Cardiac muscle cell (in vitro differentiated cells and primary cell): ENCODE data around the gene ZBTB8OS. TPM values are rescaled to one million over a fixed set of nuclear protein-coding genes. Genes with fewer than 3 reads are reported as not detected.
"Not testable (repeated sequence)": the region's sequence is repeated elsewhere in the genome, so short reads cannot be mapped to it uniquely, and the experiment has no call there.

Experiments used
- DNase-seq, 2 donors: peaks; one replicate each; pipeline versions ENCODE4 v3.0.0 to v3.0.0-alpha.2; 2010 to 2017; ENCODE audit warnings: low read depth in 1 of 2, low spot score in 1 of 2
- H3K27ac ChIP-seq: fragments of 200-600 bp; sonication (generic); 2 replicates; pipeline ENCODE4 v1.5.1; 2016
- H3K27me3 ChIP-seq: fragments of 200-600 bp; sonication (generic); 2 replicates; pipeline ENCODE4 v1.6.0; 2016; ENCODE audit warnings: control low read depth
- H3K36me3 ChIP-seq: fragments of 200-600 bp; sonication (generic); 2 replicates; pipeline ENCODE4 v1.5.1; 2016; ENCODE audit warnings: control low read depth
- H3K4me1 ChIP-seq: fragments of 200-600 bp; sonication (generic); 2 replicates; pipeline ENCODE4 v1.8.1; 2017; ENCODE audit warnings: low read depth, mild to moderate bottlenecking, mixed run types
- H3K4me3 ChIP-seq: fragments of 200-600 bp; sonication (generic); 2 replicates; pipeline ENCODE4 v1.5.1; 2016; ENCODE audit warnings: mild to moderate bottlenecking
- H3K9me3 ChIP-seq: fragments of 200-600 bp; sonication (generic); 2 replicates; pipeline ENCODE4 v1.5.1; 2017; ENCODE audit warnings: low read depth, mild to moderate bottlenecking, control low read depth
- CTCF ChIP-seq: IDR thresholded peaks from 2 replicates; pipeline ENCODE4 v1.5.1; 2012; ENCODE audit warnings: low read depth, mild to moderate bottlenecking, low read length
- polyA plus RNA-seq: library from polyadenylated mRNA; unstranded; fragments of >200 nt; fragmentation: Nextera tagmentation; extraction: Ambion mirVana; gene quantifications from 2 replicates; pipeline ENCODE4 v1.2.1, GENCODE V29; 2016
- total RNA-seq: library from RNA; depleted of rRNA; stranded (reverse); fragments of >200 nt; gene quantifications from 2 replicates; pipeline ENCODE4 v1.2.3, GENCODE V29; 2016

ZBTB8OS gene
- total and polyA plus RNA-seq, 2 experiments from 2014 or later = 37.1 to 66.8 TPM

- Histone ChIP-seq H3K36me3 (peaks cover 78% of the 10 kb centered on the region), H3K9me3 (no peaks in the 10 kb centered on the region), H3K27me3 (no peaks in the 10 kb centered on the region), H3K4me3 (no peak overlapping the region), H3K4me1 (no peaks in the 10 kb centered on the region), H3K27ac (no peak overlapping the region)
- no peak for DNase-seq
- no peak for TF ChIP-seq CTCF
Observed at GRCh38 chr1:32676945-32677344, 26.6 kb upstream of the ZBTB8OS start.

- H3K27ac ChIP-seq, H3K27me3 ChIP-seq, H3K9me3 ChIP-seq, DNase-seq, H3K4me3 ChIP-seq: not testable (repeated sequence)
- Histone ChIP-seq H3K36me3 (peaks cover 67% of the 10 kb centered on the region), H3K4me1 (peaks cover 17% of the 10 kb centered on the region)
Observed at GRCh38 chr1:32668716-32669115, 18.4 kb upstream of the ZBTB8OS start.

- Histone ChIP-seq H3K4me3 (no peak overlapping the region), H3K9me3 (no peaks in the 10 kb centered on the region), H3K4me1 (peaks cover 17% of the 10 kb centered on the region), H3K27me3 (no peaks in the 10 kb centered on the region), H3K27ac (peak overlapping the region; percentile 70), H3K36me3 (peaks cover 62% of the 10 kb centered on the region)
- TF ChIP-seq CTCF = no peak
- peak; percentile 22 to 55 for DNase-seq
Observed at GRCh38 chr1:32666901-32667566, 16.7 kb upstream of the ZBTB8OS start.

- no peaks in the 10 kb centered on the region for H3K9me3 ChIP-seq
- no peak for TF ChIP-seq CTCF
Observed at GRCh38 chr1:32665915-32666314, 15.6 kb upstream of the ZBTB8OS start.

GRCh38 chr1:32659581-32659980, 9.2 kb upstream of the ZBTB8OS start:
- Histone ChIP-seq H3K4me3 (no peak overlapping the region), H3K36me3 (peaks cover 57% of the 10 kb centered on the region), H3K27me3 (no peaks in the 10 kb centered on the region), H3K4me1 (no peaks in the 10 kb centered on the region), H3K9me3 (no peaks in the 10 kb centered on the region), H3K27ac (no peak overlapping the region)
- no peak for TF ChIP-seq CTCF
- no peak for DNase-seq

More at GRCh38 chr1:32665915-32666314, 15.6 kb upstream of the ZBTB8OS start:
- peaks cover 17% of the 10 kb centered on the region for H3K4me1 ChIP-seq
- DNase-seq = peak in 1 of 2 donors; percentile 60
- no peak overlapping the region for H3K4me3 ChIP-seq
- peak overlapping the region; percentile 70 for H3K27ac ChIP-seq
- H3K36me3 ChIP-seq = peaks cover 51% of the 10 kb centered on the region
- no peaks in the 10 kb centered on the region for H3K27me3 ChIP-seq

GRCh38 chr1:32652244-32652962, 2.1 kb upstream of the ZBTB8OS start:
- H3K27me3 ChIP-seq = no peaks in the 10 kb centered on the region
- peak overlapping the region; percentile 74 for H3K4me3 ChIP-seq
- H3K27ac ChIP-seq = peak overlapping the region; percentile 99
- H3K36me3 ChIP-seq = peaks cover 42% of the 10 kb centered on the region
- no peak for DNase-seq
- no peaks in the 10 kb centered on the region for H3K4me1 ChIP-seq
- TF ChIP-seq CTCF = no peak
- H3K9me3 ChIP-seq = no peaks in the 10 kb centered on the region
